ENCODE results near the gene ARMH4.

- no peak for TF ChIP-seq CTCF (IDR thresholded peaks at IDR 0.05)
- TF ChIP-seq POLR2A (IDR thresholded peaks at IDR 0.05) = no peak
Observed at GRCh38 chr14:58151133-58152013, 640 bp downstream of the ARMH4 start.
